Stimulated activated naive CD4-positive, alpha-beta T cell treated with Interleukin-2 at 50 U/mL for 16 hours (primary cell): ENCODE results near the gene PKD1.
"Not testable (repeated sequence)": the region's sequence is repeated elsewhere in the genome, so short reads cannot be mapped to it uniquely, and the experiment has no call there.

Experiments used
- DNase-seq: peaks from one replicate; lab custom pipeline; 2025; lab: John Stamatoyannopoulos, UW

PKD1 gene

GRCh38 chr16:2123706-2124376 lies 11.9 kb downstream of the PKD1 start:
- DNase-seq, result not testable (repeated sequence)

DNA sequence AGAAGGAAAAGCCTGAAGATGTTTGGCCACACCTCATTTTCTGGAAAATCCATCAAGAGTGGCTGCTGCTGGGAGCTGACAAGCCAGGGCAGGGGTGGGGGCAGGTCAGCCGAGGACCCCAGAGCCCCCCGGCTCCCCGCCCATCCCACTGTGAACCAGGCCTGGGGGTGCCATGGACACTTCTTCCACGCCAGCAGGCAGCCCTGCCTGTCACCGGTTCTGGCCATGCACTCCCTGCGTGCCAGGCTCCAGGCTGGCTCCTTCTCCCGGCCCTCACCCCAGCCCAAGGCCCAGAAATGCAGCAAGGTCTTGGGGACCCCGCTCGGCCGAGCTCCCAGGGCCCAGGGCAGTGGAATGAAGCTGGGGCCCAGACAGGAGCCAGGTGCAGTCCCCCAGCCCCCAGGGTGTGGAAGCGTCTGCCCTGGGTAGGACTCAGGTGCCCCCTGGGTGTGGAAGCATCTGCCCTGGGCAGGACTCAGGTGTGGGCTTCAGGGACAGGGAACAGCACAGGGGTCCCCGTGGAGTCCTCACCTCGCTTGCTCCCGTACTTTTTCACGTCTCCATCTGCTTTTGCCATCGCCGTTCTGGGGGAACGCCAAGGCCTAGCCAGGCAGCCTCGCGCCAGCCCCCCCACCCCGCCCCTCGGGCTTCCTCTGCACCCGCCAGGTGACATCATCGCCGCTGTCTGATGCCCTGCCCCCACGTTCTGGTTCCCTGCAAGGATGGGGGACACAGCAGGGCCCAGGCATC lies 12.6 kb downstream of the PKD1 start:
- DNase-seq, result not testable (repeated sequence)

- DNase-seq, result no peak
These were observed 13.3 kb downstream of the PKD1 start for GRCh38 chr16:2122429-2122828.

GRCh38 chr16:2121853-2122252 lies 13.8 kb downstream of the PKD1 start:
- no peak for DNase-seq

- DNase-seq, result not testable (repeated sequence)
These were observed 14.4 kb downstream of the PKD1 start for GRCh38 chr16:2121325-2121724.

DNA sequence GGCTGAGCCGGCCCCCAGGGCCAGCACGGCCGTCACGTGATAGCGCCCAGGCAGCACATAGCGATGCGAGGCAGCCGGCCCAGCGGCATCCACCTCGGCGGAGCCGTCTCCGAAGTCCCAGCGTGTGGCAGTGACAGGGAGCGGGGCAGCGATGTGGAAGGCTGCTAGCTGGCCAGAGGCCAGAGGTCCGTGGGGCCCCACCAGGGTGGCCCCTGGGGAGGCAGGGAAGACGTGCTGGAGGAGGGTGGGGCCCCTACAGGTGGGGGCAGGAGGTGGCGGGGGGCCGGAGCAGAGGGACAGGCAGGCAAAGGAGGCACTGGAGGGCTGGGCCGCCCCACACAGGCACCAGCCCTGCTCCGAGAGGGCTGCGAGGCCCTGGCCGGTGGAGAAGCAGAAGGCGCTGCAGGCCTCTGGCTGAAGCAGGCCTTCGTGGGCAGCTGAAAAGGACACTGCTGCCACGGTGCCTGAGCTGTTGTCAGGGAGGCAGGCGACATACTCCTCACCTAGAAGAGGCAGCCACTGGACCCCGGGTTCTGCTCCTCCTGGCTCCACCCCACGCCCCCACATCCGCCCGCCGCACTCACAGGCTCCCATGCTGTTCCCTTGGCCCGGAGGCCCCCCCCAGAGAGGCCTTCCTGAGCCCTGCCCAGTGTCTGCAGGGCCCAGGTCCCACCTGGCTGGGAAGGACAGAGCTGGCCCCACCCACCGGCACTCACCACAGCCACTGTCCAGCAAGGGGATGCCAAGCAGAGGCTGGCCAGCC lies 17.6 kb downstream of the PKD1 start:
- DNase-seq, result not testable (repeated sequence)

- not testable (repeated sequence) for DNase-seq
These were observed 18.4 kb downstream of the PKD1 start for GRCh38 chr16:2117341-2117740.

GRCh38 chr16:2116428-2116827 lies 19.3 kb downstream of the PKD1 start:
- not testable (repeated sequence) for DNase-seq

DNA sequence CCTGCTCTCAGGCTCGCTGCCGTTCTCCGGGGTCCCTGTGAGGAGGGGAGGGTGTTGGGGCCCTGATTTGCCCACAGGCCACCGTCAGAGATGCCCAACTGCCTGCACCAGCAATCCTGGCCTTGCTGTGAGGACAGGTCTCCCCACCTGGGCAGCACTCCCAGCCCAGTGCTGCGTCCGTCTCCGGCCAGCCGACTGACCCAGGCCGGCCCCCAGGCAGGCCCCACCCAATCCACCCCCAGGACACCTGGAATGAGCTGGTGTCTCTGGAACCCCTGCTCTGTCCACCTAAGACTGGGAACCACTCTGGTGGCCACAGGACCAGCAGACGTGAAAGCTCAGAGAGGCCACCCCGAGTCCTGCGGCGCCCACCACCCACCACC lies 20.1 kb downstream of the PKD1 start:
- DNase-seq, result no peak

DNA sequence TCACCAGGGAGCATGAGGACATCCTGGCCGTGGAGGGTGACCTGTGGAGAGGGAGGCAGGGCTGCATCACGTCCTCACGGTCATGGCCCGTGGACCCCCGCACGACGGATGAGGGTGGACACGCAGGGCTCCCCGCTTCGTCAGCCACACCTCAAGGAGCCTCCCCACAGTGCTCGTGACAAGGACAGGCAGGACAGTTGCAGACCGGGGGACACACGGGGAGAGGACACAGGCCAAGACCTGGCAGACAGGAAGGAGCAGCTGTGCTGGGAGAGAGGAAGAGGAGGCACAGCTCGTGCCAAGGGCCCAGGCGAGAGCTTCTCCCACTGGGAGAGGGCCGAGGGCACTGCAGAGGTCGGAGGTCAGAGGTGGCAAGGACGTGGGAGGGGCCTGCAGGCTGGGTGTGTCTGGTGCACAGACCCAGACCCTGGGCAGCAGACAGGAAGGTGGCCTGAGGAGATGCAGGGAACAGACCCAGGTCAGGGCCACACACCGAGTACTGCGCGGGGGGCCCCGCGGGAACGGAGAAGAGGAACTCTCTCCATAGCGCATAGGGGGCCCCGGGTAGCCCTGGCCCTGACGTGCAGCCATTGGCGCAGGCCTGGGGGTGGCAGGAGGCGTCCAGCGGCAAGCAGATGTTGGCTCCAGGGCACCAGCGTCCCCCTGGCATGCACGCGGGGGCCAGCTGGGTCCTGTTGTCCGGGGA lies 20.7 kb downstream of the PKD1 start:
- DNase-seq, result not testable (repeated sequence)

DNA sequence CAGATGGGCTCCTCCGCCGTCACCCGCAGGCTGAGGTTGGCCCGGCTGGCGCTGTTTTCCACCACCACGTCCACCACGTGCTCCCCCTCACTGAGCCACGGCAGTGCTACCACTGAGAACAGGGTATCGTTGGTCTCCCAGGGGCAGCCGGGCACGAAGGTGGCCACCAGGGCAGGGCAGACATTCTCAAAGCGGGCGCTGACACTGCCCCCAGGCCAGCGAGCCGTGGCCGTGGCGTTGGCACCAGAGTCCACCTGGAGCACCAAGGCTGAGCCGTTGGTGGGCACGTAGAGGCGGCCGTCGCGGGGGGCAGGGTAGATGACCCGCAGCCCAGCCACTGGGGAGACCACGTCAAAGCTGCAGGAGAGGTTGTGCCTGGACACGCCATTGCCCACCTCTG lies 21.5 kb downstream of the PKD1 start:
- not testable (repeated sequence) for DNase-seq

DNA sequence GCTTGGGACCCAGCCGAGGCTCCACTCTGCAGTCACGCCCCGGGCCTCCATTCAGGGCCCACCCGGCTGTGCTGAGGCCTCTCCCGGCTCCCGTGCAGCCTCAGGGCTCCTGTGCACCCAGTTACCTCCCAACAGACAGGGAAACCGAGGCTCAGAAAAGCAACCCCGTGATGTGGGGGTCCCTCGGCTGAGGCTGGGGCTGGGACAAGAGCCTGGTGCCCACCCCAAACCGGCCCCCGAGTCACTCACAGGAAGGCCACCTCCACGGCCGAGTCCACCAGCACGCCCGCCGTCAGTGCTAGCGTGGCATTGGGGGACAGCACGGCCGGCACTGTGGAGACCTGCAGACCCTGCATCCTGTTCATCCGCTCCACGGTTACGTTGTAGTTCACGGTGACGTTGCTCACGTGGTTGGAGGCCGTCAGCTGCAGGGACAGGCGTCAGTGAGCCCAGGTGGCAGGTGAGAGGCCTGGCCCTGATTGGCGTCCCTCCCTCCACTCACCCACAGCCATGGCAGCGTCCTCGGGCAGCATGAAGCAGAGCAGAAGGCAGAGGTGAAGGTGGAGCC lies 23.1 kb downstream of the PKD1 start:
- not testable (repeated sequence) for DNase-seq

DNA sequence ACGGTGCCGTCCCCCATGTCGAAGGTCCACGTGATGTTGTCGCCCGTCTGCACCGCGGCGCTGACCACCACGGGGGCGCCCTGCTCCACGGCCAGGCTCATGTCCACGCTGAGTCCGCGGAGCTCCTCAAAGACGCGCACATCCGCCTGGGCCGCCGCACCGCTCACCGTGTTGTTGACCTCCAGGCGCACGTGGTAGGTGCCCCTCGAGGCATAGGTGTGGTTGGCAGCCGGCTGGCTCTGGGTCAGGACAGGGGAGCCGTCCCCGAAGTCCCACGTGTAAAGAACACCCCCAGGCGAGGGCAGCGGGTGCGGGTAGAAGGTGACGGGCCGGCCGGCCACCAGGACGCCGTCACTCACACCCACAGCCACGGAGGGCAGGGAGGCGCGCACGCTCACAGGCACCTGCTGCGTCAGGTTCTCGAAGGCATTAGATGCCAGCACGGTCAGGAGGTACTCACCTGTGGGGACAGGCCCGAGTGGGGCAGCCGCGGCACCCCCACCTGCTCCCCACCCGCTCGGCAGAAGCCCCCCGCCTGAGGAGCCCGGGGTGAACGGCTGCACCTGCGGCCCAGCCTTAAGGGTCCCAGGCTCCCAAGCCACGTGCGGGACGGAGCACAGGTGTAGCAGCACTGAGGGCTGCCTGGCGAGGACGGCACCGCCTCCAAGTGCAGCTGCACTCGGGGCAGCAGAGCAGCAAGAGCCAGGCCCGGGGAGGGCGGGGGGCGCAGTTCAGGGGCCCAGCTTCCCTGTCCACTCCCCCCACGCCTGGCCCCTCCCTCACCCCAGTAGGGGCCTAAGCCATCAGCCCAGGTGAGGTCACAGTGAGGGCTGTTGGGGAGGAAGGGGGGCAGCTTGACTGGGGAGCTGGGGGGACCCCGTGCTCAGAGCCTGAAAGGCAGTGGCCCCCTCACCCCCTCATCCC lies 24.0 kb downstream of the PKD1 start:
- not testable (repeated sequence) for DNase-seq

DNA sequence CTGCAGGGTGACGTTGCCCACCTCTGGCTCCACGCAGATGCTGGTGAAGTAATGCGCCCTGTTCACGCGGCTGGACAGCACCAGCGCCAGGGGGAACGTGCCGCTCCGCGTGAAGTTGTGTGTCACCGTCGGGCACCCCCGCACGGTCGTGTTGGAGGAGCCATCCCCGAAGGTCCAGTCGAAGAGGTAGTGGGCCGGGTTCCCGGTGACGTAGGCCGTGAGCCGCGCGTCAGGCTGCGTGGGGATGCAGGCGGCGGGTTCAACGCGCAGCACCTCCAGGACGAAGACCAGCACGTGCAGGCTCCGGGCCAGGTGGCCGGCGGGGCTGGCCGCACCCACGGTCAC lies 24.7 kb downstream of the PKD1 start:
- DNase-seq, result not testable (repeated sequence)

GRCh38 chr16:2110332-2111008 lies 25.2 kb downstream of the PKD1 start:
- not testable (repeated sequence) for DNase-seq

DNA sequence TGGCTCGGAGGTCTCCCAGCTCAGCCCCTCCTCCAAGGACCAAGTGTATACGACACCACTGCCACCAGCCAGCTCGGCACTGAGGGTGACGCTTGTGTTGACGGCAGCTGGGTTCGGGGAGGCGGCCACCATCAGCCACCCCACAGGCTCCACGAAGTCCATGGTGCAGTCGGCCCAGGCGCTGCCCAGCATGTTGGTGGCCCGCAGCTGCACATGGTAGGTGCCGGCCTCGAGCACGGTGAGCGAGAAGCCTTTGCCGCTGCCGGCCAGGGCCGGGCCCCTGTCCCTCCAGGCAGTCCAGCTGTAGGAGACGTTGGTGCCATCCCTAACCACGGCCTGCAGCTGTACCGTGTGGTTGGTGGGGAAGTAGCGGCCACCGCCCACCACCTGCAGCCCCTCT lies 25.8 kb downstream of the PKD1 start:
- DNase-seq, result not testable (repeated sequence)

DNA sequence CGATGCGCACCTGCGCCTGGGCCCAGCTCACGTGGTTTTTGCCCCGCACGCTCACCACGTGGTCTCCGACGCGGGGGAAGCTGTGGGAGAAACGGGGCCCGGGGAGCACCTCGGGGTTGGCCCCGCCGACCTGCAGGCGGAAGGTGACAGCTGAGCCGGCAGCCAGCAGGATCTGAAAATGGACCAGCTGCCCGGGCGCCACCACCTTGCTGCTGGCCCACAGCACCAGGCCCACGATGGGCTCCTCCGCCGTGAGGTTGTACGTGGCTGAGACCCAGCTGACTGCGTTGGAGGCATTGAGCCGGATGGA lies 26.5 kb downstream of the PKD1 start:
- DNase-seq, result not testable (repeated sequence)

DNA sequence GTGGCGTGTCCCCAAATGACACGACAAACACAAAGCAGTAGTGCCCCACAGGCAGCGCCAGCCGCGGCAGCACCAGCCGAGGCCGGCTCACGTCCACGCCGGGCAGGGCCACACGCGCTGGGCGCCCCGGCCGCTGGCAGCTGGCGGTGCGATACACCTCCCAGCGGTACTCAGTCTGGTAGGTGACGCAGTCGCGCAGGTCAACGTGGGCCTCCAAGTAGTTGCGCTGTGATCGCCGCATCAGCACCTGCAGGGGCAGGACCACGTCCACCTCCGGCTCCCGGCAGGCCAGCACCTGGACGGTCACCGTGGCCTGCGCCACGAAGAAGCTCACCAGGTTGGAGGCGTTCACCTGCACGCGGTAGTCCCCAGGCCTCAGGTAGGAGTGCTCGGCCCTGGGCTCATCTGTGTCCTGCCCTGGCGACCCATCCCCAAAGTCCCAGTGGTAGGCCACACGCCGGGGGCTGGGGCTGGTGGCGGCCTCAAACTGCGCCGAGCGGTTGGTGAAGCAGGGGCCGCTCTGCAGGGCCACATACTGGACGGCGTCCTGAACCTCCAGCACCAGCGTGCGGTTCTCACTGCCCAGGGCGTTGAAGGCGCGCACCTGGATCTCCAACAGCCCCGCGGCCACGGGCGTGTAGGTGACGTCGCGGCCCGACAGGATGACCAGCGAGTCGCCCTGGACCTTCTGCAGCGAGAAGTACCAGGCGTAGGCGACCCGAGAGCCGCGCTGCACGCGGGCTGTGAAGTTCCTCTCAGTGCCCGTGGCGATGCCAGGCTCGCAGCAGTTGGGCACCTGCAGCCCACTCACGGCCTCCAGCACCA lies 27.0 kb downstream of the PKD1 start:
- not testable (repeated sequence) for DNase-seq

GRCh38 chr16:2107791-2108125 lies 27.9 kb downstream of the PKD1 start:
- DNase-seq, result not testable (repeated sequence)
